Non-pigmented ciliary epithelial cell (primary cell): Measurements from ENCODE around the gene TIMP2.
A peak's percentile ranks its signal among the peaks of the same experiment; 100 is the strongest.

Experiments
- DNase-seq: peaks from one replicate; pipeline ENCODE4 v3.0.0-alpha.2; 2010; ENCODE audit warnings: low read depth

The TIMP2 gene

GRCh38 chr17:78838574-78839005, 86.6 kb downstream of the TIMP2 start:
- DNase-seq: no peak

GRCh38 chr17:78836420-78837021, 88.7 kb downstream of the TIMP2 start:
- no peak for DNase-seq

GRCh38 chr17:78834571-78834970, 90.6 kb downstream of the TIMP2 start:
- no peak for DNase-seq

- DNase-seq: no peak
These were observed 92.7 kb downstream of the TIMP2 start for GRCh38 chr17:78832541-78832810.

- no peak for DNase-seq
These were observed 93.3 kb downstream of the TIMP2 start for GRCh38 chr17:78831688-78832540.

GRCh38 chr17:78829477-78829876, 95.7 kb downstream of the TIMP2 start:
- DNase-seq: no peak

GRCh38 chr17:78828470-78829185, 96.6 kb downstream of the TIMP2 start:
- no peak for DNase-seq

- DNase-seq: no peak
These were observed 98.2 kb downstream of the TIMP2 start for GRCh38 chr17:78826836-78827509.

- no peak for DNase-seq
These were observed 98.8 kb downstream of the TIMP2 start for GRCh38 chr17:78826421-78826820.

- DNase-seq: no peak
These were observed 99.5 kb downstream of the TIMP2 start for GRCh38 chr17:78825696-78826095.

- DNase-seq: no peak
These were observed 100.9 kb downstream of the TIMP2 start for GRCh38 chr17:78824240-78824639.

- DNase-seq: no peak
These were observed 101.7 kb downstream of the TIMP2 start for GRCh38 chr17:78823282-78824046.

- peak; percentile 92 for DNase-seq
These were observed 102.6 kb downstream of the TIMP2 start for GRCh38 chr17:78822552-78822951.

- no peak for DNase-seq
These were observed 103.2 kb downstream of the TIMP2 start for GRCh38 chr17:78821961-78822360.

- no peak for DNase-seq
These were observed 104.3 kb downstream of the TIMP2 start for GRCh38 chr17:78820841-78821240.

- DNase-seq: no peak
These were observed 105.1 kb downstream of the TIMP2 start for GRCh38 chr17:78819806-78820792.

GRCh38 chr17:78819402-78819801, 105.8 kb downstream of the TIMP2 start:
- DNase-seq: no peak

GRCh38 chr17:78818932-78819331, 106.3 kb downstream of the TIMP2 start:
- no peak for DNase-seq

GRCh38 chr17:78818152-78818846, 106.9 kb downstream of the TIMP2 start:
- DNase-seq: no peak

GRCh38 chr17:78817123-78817522, 108.1 kb downstream of the TIMP2 start:
- no peak for DNase-seq
